ENCODE measurements around the gene MS4A18.

The MS4A18 gene

GRCh38 chr11:60783141-60783484 lies 58.6 kb downstream of the MS4A18 start:
- no peak overlapping the region for H3K9ac ChIP-seq (ENCODE audit: low read depth, low read length)
- no peaks in the 10 kb centered on the region for H3K4me1 ChIP-seq (ENCODE audit: insufficient read depth, low read length)
- H3K4me3 ChIP-seq (ENCODE audit: low read depth in 1 of 2, low read length in 2 of 2): no peak overlapping the region
- H3K27ac ChIP-seq (ENCODE audit: low read length): no peak overlapping the region
- ATAC-seq (ENCODE audit: insufficient read depth, low read depth) (no peak), DNase-seq (no peak)
- no peaks in the 10 kb centered on the region for H4K20me1 ChIP-seq (ENCODE audit: insufficient read depth, low read length)
- no peaks in the 10 kb centered on the region for H3K27me3 ChIP-seq (ENCODE audit: insufficient read depth, low read length, poor library complexity)
- no peaks in the 10 kb centered on the region for H3K79me2 ChIP-seq (ENCODE audit: insufficient read depth, low read length)
- no peaks in the 10 kb centered on the region for H3K36me3 ChIP-seq (ENCODE audit: insufficient read depth, low read length)
- H2AFZ ChIP-seq (ENCODE audit: low read depth, low read length): no peak overlapping the region
- TF ChIP-seq CTCF (IDR thresholded peaks at IDR 0.05; ENCODE audit: borderline replicate concordance, extremely low read depth, low read length, poor library complexity, severe bottlenecking) (no peak), EZH2 (IDR thresholded peaks at IDR 0.05; ENCODE audit: borderline replicate concordance, low read depth, low read length, severe bottlenecking) (no peak)
- H3K9me3 ChIP-seq (ENCODE audit: insufficient read depth, low read length, severe bottlenecking): no peaks in the 10 kb centered on the region
- no peak overlapping the region for H3K4me2 ChIP-seq (ENCODE audit: insufficient read depth, low read length)

- Histone ChIP-seq H3K4me3 (ENCODE audit: low read depth in 1 of 2, low read length in 2 of 2) (no peak overlapping the region), H3K27ac (ENCODE audit: low read length) (no peak overlapping the region), H2AFZ (ENCODE audit: low read depth, low read length) (no peak overlapping the region), H3K9ac (ENCODE audit: low read depth, low read length) (no peak overlapping the region), H3K79me2 (ENCODE audit: insufficient read depth, low read length) (no peaks in the 10 kb centered on the region), H3K4me1 (ENCODE audit: insufficient read depth, low read length) (no peaks in the 10 kb centered on the region), H4K20me1 (ENCODE audit: insufficient read depth, low read length) (no peaks in the 10 kb centered on the region), H3K36me3 (ENCODE audit: insufficient read depth, low read length) (no peaks in the 10 kb centered on the region), H3K27me3 (ENCODE audit: insufficient read depth, low read length, poor library complexity) (no peaks in the 10 kb centered on the region), H3K9me3 (ENCODE audit: insufficient read depth, low read length, severe bottlenecking) (no peaks in the 10 kb centered on the region), H3K4me2 (ENCODE audit: insufficient read depth, low read length) (no peak overlapping the region)
- ATAC-seq (ENCODE audit: insufficient read depth, low read depth) (no peak), DNase-seq (no peak)
- no peak for TF ChIP-seq EZH2 (IDR thresholded peaks at IDR 0.05; ENCODE audit: borderline replicate concordance, low read depth, low read length, severe bottlenecking)
- no peak for TF ChIP-seq CTCF (IDR thresholded peaks at IDR 0.05; ENCODE audit: borderline replicate concordance, extremely low read depth, low read length, poor library complexity, severe bottlenecking)
Observed at GRCh38 chr11:60783911-60784310, 59.4 kb downstream of the MS4A18 start.

- no peak for ATAC-seq (ENCODE audit: insufficient read depth, low read depth)
- no peak within 1 kb of the TSS for H3K9ac ChIP-seq (ENCODE audit: low read depth, low read length)
- H2AFZ ChIP-seq (ENCODE audit: low read depth, low read length): no peak within 1 kb of the TSS
- no peaks in the 10 kb centered on the region for H3K9me3 ChIP-seq (ENCODE audit: insufficient read depth, low read length, severe bottlenecking)
- DNase-seq: no peak
- no peak within 1 kb of the TSS for H3K27ac ChIP-seq (ENCODE audit: low read length)
- no peak for TF ChIP-seq CTCF (IDR thresholded peaks at IDR 0.05; ENCODE audit: borderline replicate concordance, extremely low read depth, low read length, poor library complexity, severe bottlenecking)
- TF ChIP-seq EZH2 (IDR thresholded peaks at IDR 0.05; ENCODE audit: borderline replicate concordance, low read depth, low read length, severe bottlenecking): no peak
- H3K36me3 ChIP-seq (ENCODE audit: insufficient read depth, low read length): no peaks in the 10 kb centered on the region
- H4K20me1 ChIP-seq (ENCODE audit: insufficient read depth, low read length): no peaks in the 10 kb centered on the region
- no peaks in the 10 kb centered on the region for H3K79me2 ChIP-seq (ENCODE audit: insufficient read depth, low read length)
- H3K27me3 ChIP-seq (ENCODE audit: insufficient read depth, low read length, poor library complexity): no peaks in the 10 kb centered on the region
- H3K4me2 ChIP-seq (ENCODE audit: insufficient read depth, low read length): no peak within 1 kb of the TSS
- no peaks in the 10 kb centered on the region for H3K4me1 ChIP-seq (ENCODE audit: insufficient read depth, low read length)
- H3K4me3 ChIP-seq (ENCODE audit: low read depth in 1 of 2, low read length in 2 of 2): no peak within 1 kb of the TSS
Observed at GRCh38 chr11:60785136-60785535, 60.6 kb downstream of the MS4A18 start, which contains the start of gene MS4A10. MS4A10 (plus strand) TSS chr11:60785333; CDS start chr11:60790336, 5,003 bp downstream.

GRCh38 chr11:60785806-60786361 lies 61.4 kb downstream of the MS4A18 start:
- TF ChIP-seq EZH2 (IDR thresholded peaks at IDR 0.05; ENCODE audit: borderline replicate concordance, low read depth, low read length, severe bottlenecking): no peak
- TF ChIP-seq CTCF (IDR thresholded peaks at IDR 0.05; ENCODE audit: borderline replicate concordance, extremely low read depth, low read length, poor library complexity, severe bottlenecking): no peak
- no peaks in the 10 kb centered on the region for H4K20me1 ChIP-seq (ENCODE audit: insufficient read depth, low read length)
- no peaks in the 10 kb centered on the region for H3K79me2 ChIP-seq (ENCODE audit: insufficient read depth, low read length)
- no peak overlapping the region for H3K4me3 ChIP-seq (ENCODE audit: low read depth in 1 of 2, low read length in 2 of 2)
- ATAC-seq (ENCODE audit: insufficient read depth, low read depth) (no peak), DNase-seq (no peak)
- no peak overlapping the region for H3K9ac ChIP-seq (ENCODE audit: low read depth, low read length)
- no peak overlapping the region for H3K27ac ChIP-seq (ENCODE audit: low read length)
- no peaks in the 10 kb centered on the region for H3K27me3 ChIP-seq (ENCODE audit: insufficient read depth, low read length, poor library complexity)
- no peaks in the 10 kb centered on the region for H3K4me1 ChIP-seq (ENCODE audit: insufficient read depth, low read length)
- no peak overlapping the region for H2AFZ ChIP-seq (ENCODE audit: low read depth, low read length)
- no peak overlapping the region for H3K4me2 ChIP-seq (ENCODE audit: insufficient read depth, low read length)
- H3K9me3 ChIP-seq (ENCODE audit: insufficient read depth, low read length, severe bottlenecking): no peaks in the 10 kb centered on the region
- H3K36me3 ChIP-seq (ENCODE audit: insufficient read depth, low read length): no peaks in the 10 kb centered on the region
